Ishikawa (cell line): ENCODE data around the gene FUT3.

ENCODE experiments used
- CEBPB ChIP-seq: IDR thresholded peaks from 2 replicates; pipeline ENCODE4 v1.6.1; 2012
- CREB1 ChIP-seq: IDR thresholded peaks from 2 replicates; pipeline ENCODE4 v1.6.1; 2012; ENCODE audit warnings: low read depth
- EGR1 ChIP-seq: IDR thresholded peaks from 2 replicates; pipeline ENCODE4 v1.6.1; 2012
- EP300 ChIP-seq: IDR thresholded peaks from 2 replicates; pipeline ENCODE4 v1.6.1; 2012; ENCODE audit warnings: borderline replicate concordance
- FOXM1 ChIP-seq: IDR thresholded peaks from 2 replicates; pipeline ENCODE4 v1.6.1; 2012; ENCODE audit warnings: low read depth, borderline replicate concordance
- NFIC ChIP-seq: IDR thresholded peaks from 2 replicates; pipeline ENCODE4 v1.6.1; 2012
- RAD21 ChIP-seq: IDR thresholded peaks from 2 replicates; pipeline ENCODE4 v1.6.1; 2012; ENCODE audit warnings: low read depth
- TAF1 ChIP-seq: IDR thresholded peaks from 2 replicates; pipeline ENCODE4 v1.6.1; 2012; ENCODE audit warnings: low read depth, mild to moderate bottlenecking
- TCF12 ChIP-seq: IDR thresholded peaks from 2 replicates; pipeline ENCODE4 v1.6.1; 2012; ENCODE audit warnings: low read depth
- TEAD4 ChIP-seq: IDR thresholded peaks from 2 replicates; pipeline ENCODE4 v1.6.1; 2012
- TF ChIP-seq, protein P1 (sequence below): IDR thresholded peaks from 2 replicates; pipeline ENCODE4 v1.6.1; 2012
- TF ChIP-seq, protein P2 (sequence below): IDR thresholded peaks from 2 replicates; pipeline ENCODE4 v1.6.1; 2012; ENCODE audit warnings: low read depth, mild to moderate bottlenecking
- TF ChIP-seq, protein P3 (sequence below): IDR thresholded peaks from 2 replicates; pipeline ENCODE4 v1.6.1; 2012

DNA sequence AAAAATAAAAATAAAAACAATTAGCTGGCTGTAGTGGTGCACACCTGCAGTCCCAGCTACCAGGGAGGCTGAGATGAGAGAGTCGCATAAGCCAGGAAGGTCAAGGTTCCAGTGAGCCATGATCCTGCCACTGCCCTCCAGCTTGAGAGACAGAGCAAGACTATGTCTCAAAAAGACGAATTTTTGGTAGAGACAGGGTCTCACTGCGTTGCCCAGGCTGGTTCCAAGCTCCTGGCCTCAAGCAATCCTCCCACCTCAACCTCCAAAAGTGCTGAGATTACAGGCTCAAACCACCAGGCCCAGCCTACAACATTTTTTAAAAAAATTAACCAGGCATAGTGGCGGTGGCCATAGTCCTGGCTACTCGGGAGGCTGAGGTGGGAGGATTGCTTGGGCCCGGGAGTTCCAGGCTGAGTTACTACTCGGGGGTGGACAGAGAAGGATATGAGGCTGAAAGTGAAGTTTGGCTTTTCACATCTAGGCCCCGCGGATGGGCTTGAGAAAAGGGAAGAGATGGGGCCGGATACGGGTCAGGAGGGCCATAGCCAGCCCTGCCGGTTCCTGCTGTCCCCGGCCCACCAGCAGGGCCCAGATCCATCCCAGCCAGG, 42.2 kb upstream of the FUT3 start:
- TF ChIP-seq EGR1 (no peak), EP300 (no peak), TEAD4 (no peak), CEBPB (no peak), NFIC (no peak), RAD21 (no peak), TAF1 (no peak), CREB1 (no peak), TCF12 (no peak), FOXM1 (no peak)
- TF ChIP-seq, protein P1, sequence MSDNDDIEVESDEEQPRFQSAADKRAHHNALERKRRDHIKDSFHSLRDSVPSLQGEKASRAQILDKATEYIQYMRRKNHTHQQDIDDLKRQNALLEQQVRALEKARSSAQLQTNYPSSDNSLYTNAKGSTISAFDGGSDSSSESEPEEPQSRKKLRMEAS = no peak
- TF ChIP-seq, protein P2, sequence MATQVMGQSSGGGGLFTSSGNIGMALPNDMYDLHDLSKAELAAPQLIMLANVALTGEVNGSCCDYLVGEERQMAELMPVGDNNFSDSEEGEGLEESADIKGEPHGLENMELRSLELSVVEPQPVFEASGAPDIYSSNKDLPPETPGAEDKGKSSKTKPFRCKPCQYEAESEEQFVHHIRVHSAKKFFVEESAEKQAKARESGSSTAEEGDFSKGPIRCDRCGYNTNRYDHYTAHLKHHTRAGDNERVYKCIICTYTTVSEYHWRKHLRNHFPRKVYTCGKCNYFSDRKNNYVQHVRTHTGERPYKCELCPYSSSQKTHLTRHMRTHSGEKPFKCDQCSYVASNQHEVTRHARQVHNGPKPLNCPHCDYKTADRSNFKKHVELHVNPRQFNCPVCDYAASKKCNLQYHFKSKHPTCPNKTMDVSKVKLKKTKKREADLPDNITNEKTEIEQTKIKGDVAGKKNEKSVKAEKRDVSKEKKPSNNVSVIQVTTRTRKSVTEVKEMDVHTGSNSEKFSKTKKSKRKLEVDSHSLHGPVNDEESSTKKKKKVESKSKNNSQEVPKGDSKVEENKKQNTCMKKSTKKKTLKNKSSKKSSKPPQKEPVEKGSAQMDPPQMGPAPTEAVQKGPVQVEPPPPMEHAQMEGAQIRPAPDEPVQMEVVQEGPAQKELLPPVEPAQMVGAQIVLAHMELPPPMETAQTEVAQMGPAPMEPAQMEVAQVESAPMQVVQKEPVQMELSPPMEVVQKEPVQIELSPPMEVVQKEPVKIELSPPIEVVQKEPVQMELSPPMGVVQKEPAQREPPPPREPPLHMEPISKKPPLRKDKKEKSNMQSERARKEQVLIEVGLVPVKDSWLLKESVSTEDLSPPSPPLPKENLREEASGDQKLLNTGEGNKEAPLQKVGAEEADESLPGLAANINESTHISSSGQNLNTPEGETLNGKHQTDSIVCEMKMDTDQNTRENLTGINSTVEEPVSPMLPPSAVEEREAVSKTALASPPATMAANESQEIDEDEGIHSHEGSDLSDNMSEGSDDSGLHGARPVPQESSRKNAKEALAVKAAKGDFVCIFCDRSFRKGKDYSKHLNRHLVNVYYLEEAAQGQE = no peak
- TF ChIP-seq, protein P3, sequence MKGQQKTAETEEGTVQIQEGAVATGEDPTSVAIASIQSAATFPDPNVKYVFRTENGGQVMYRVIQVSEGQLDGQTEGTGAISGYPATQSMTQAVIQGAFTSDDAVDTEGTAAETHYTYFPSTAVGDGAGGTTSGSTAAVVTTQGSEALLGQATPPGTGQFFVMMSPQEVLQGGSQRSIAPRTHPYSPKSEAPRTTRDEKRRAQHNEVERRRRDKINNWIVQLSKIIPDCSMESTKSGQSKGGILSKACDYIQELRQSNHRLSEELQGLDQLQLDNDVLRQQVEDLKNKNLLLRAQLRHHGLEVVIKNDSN = no peak
